Stimulated activated CD8-positive, alpha-beta memory T cell treated with anti-CD3 and anti-CD28 coated beads, Interleukin-15, amount 100 ng/mL, for 4 hours (primary cell): ENCODE data around the gene HSPA12B.

Experiments used
- DNase-seq, 2 donors: peaks; one replicate each; pipeline ENCODE4 v3.0.0-alpha.2; 2020; ENCODE audit warnings: low read depth in 2 of 2

The HSPA12B gene

DNA sequence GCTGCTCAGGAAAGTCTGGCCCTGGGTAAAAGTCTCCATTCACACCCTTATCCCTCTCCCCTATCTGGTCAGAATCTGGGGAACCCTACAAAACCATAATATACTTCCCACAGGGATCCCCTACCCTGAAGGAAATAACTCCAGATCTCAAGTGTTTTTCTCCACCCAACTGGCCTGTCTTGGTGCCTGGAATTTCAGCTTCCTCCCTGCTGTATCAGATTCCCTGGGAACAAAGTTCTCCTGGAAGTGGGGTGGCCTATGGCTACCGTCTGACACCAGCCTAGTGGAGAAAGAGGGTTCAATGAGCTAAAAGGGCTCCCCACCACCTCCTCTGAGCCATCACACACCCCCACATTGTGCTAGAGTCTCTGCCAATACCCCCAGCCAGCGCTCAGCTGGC lies 15.0 kb downstream of the HSPA12B start:
- no peak for DNase-seq

DNA sequence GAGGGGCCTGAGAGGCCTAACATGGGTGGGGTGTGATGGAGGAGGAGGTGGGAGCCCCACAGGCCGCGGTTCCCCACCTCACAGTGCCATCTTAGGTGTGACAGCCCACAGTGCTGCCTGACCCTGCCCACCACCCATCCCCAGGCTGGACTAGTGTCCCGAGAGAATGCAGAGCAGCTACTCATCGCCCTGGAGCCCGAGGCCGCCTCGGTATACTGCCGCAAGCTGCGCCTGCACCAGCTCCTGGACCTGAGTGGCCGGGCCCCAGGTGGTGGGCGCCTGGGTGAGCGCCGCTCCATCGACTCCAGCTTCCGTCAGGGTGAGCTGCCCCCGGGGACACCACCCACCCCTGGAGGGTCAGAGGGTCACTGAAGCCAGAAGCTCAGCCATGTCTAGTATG lies 15.6 kb downstream of the HSPA12B start:
- DNase-seq: no peak

GRCh38 chr20:3749087-3749688 lies 16.7 kb downstream of the HSPA12B start:
- DNase-seq: no peak

- no peak for DNase-seq
These were observed 17.4 kb downstream of the HSPA12B start for GRCh38 chr20:3749689-3750531.

- DNase-seq: no peak
These were observed 18.8 kb downstream of the HSPA12B start for GRCh38 chr20:3751305-3751674.

DNA sequence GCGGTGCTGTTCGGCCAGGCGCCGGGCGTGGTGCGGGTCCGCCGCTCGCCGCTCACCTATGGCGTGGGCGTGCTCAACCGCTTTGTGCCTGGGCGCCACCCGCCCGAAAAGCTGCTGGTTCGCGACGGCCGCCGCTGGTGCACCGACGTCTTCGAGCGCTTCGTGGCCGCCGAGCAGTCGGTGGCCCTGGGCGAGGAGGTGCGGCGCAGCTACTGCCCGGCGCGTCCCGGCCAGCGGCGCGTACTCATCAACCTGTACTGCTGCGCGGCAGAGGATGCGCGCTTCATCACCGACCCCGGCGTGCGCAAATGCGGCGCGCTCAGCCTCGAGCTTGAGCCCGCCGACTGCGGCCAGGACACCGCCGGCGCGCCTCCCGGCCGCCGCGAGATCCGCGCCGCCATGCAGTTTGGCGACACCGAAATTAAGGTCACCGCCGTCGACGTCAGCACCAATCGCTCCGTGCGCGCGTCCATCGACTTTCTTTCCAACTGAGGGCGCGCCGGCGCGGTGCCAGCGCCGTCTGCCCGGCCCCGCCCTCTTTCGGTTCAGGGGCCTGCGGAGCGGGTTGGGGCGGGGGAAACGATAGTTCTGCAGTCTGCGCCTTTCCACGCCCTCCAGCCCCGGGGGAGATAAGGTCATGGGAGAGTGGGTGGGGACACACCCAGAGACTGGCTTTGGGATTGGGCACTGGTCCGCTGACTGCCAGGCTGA lies 19.3 kb downstream of the HSPA12B start:
- no peak for DNase-seq

GRCh38 chr20:3752386-3752759 lies 19.9 kb downstream of the HSPA12B start:
- no peak for DNase-seq

GRCh38 chr20:3753098-3753497 lies 20.6 kb downstream of the HSPA12B start:
- DNase-seq: no peak

GRCh38 chr20:3753501-3754275 lies 21.2 kb downstream of the HSPA12B start:
- no peak for DNase-seq

DNA sequence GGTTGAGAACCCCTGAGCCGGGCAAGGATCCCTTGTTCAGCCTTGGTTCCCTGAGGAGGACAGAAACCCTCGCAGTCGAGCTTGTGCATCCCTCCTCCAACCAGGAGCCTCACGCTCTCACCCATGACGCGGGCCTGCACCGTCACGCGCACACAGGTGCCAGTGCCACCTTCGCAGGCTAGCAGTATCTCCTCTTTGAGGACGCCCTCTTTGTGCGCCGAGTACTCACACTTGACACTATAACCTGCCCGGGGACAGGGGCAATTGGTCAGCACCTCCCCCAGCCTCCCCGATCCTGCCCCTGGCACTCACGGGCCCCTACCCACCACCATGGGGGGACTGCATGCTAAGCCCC lies 21.8 kb downstream of the HSPA12B start:
- DNase-seq: no peak

- DNase-seq: no peak
These were observed 22.8 kb downstream of the HSPA12B start for GRCh38 chr20:3755269-3755668.

DNA sequence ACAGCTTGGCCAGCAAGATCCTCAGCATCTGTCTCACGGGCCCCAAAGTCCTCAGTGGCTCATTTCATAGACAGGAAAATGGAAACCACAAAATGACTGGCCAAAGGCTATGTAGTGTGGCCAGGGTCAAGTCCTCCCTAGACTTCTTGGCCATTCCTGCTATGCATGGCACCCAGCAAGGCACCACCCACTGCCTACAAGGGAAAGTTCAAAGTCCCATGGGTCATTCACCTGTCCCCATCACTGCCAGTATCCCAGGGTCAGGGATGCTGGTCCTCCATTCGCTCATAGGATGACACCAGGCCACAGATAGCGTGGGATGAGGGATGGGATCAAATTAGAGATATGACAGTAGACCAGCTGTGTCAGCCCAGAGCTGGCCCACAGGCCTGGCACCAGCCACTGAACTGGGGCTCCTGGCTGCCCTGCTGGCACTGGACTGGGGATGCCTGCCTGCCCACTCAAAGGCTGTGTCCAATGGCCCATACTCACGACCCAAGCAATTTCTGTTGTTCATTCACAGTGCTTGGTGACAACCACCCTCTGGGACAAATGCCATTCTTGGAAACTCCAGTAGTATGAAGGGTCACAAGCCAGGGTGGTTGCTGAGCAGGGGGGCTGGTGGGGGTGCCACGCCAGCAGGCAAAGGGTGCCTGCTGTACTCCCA lies 23.5 kb downstream of the HSPA12B start:
- no peak for DNase-seq

DNA sequence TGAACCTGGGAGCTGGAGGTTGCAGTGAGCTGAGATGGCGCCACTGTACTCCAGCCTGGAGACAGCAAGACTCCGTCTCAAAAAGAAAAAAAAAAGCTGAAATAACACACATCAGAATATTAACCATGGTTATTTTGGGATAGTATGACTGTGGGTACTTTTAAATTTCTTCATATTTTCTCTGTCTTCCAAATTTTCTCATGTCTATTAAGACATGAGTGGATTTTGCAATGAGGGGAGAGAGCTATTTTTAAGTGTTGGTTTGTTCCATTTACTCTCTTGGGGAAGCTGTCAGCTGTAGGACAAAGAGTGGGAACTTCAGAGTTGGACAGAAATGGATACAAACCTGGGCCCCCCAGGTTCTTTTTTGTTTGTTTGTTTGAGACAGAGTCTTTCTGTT lies 24.8 kb downstream of the HSPA12B start:
- no peak for DNase-seq

DNA sequence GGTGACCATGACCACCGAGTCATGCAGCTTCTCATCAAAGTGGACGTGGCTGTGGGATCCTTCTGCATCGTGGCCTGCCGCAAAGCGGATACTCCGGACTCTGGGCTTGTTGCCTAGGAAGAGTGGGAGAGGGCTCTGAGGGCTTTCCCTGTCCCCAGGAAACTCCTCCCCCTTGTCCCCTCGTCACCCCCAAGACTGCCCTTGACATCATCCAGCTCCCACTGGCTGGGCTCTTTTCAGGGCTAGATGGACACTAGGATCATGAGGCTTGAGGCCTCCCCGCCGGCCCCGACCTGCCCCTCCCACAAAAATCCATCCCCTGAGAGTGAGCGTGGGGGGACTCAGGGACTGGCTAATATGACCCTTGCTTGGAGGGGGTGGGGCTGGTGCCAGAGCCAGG lies 26.1 kb downstream of the HSPA12B start:
- no peak for DNase-seq

DNA sequence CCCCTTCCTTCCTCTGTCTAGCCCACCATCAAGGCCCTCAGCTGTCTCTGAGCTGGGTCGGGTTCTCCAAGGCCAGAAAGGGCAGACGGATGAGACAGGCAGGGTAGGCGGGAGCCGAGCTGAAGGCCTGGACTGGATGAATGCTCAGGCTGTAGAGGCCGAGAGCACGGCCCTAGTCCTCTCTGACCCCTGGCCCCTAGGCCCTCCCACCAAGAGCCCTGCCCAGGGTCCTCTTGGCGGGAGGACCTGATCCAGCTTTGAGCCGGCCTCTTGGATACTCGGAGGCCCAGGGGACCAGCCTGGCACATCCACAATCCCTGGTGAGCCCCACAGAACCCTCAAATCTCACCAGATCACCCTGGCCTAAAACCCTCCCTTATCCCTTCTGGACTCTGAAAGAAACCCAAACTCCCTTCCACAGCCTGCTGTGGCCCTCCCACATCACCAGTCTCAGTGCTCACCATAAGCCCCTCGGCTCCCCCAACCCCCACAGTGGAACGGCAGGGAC lies 26.9 kb downstream of the HSPA12B start:
- no peak for DNase-seq

DNA sequence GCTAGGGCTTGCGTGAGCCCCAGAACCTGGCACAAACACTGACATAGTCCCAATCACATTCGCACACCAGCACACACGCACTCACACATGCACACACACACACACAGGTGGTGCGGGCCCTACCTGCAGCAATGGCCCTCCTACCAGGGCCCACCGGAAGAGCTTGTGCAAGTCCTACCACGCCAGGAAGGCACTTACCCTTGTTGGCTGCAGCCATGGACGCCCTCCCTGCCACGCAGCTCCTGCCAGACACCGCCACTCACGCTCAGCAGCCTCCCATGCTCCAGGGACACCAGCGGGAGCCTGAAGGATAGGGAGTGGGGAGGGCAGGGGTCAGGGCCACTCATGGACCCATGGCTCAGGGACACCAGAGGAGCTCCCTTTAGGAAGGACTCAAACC lies 27.4 kb downstream of the HSPA12B start:
- DNase-seq: no peak

DNA sequence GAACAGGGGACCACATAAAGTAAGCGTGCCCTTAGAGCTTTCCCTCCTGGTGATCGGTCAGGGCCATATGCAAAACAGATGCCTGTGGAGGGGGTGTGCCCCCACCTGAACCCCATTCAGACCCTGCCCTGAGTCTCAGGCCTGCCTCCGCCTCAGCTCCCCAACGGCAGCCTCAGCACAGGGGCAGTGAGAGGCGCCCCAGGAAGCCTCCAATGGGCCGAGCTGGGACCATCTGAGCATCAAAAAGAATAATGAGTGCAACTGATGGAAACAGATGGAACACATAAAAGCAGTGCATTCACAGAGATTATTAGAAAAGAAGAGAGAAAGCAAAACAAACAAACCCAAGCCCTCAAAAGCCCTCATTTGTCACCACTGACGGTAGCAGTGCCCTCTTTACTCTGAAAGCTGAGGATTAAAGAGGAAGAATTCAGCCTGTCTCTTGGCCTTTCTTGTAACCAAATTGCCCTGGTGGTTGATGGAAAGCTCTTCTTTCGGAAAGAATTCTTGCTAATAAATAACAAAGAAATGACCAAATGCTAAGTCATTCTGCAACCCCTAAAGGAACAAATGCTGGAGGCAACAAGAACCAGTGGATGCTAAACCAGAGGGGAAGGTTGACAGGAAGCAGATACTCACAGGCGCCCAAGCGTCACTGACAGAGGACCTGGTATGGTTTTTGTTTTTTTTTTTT lies 28.3 kb downstream of the HSPA12B start:
- DNase-seq: no peak

DNA sequence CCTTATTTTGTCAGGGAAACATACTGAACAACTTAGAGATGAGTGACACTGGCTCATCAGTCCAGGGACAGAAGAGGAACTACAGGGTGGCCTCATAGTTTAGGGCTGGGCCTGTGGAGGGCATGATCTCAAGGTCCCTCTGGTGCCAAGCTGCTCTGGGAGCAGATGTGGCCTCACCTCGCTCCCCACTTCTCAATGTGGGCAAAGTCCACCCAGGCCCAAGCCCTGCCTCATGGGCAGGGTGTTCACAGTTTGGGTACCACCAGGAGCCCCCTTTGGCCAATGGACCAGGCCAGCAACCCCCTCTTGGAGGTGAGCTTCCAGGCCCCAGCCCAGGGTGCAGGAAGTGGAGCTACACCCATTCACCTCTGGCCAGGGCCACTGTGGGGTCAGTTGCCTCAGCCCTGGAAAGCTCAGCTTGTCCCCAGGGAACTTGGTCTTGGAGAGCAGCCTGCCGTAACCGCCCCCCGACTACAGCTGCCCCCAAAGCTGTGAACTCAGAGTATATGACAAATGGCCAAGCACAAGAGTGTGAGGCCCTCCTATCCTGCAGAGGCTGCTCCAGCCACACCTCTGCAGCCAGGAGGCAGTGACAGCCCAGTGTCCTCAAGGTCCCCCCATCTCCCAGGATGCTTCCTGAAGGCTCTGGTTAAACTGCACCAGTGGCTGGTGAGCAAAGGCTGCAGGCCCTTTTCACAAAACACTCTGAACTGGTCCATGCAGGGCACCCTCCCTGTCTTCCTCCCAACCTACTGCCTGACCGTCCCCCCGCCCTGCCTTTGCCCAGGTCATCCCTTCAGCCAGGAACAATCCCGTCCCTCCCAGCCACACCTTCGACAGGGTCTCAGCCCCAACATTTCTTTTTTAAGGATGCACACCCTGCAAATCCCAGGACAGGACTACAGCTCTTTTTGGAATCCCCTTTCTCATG lies 31.5 kb downstream of the HSPA12B start:
- no peak for DNase-seq

- DNase-seq: no peak
These were observed 32.2 kb downstream of the HSPA12B start for GRCh38 chr20:3764659-3765058.
